Endothelial cell of umbilical vein (primary cell): ENCODE data around the gene RBM6. TPM values are rescaled to one million over a fixed set of nuclear protein-coding genes. Genes with fewer than 3 reads are reported as not detected.

ENCODE experiments used
- BruUV-seq: library from RNA; stranded (reverse); fragments of 400-500 nt; replicated peaks from 2 replicates; lab custom pipeline; 2021; lab: Mats Ljungman, UMichigan
- CTCF ChIA-PET: fragments of 300-600, 350-600 bp; sonication (Branson Sonifier 250); formaldehyde crosslinking; loops from one replicate; lab custom pipeline; 2021; ENCODE audit warnings: antibody characterized with exemption, inconsistent platforms; lab: Charles Lee
- POLR2A ChIA-PET: fragments of 300-600, 350-600 bp; sonication (Branson Sonifier 250); formaldehyde crosslinking; loops from one replicate; lab custom pipeline; 2021; ENCODE audit warnings: antibody characterized with exemption, inconsistent platforms; lab: Charles Lee
- DNase-seq: peaks from one replicate; pipeline ENCODE4 v3.0.0-alpha.2; 2011; ENCODE audit warnings: low read depth, low spot score
- FAIRE-seq: peaks from 2 replicates; lab custom pipeline; 2011; peaks lifted over from hg19 to GRCh38; lab: Jason Lieb, UNC
- H2AFZ ChIP-seq: 2 replicates; pipeline ENCODE4 v1.6.0; 2012; ENCODE audit warnings: low read depth, low read length, control low read depth, inconsistent platforms
- H3K27ac ChIP-seq: 2 replicates; pipeline ENCODE4 v1.5.1; 2011; ENCODE audit warnings: low read depth, mild to moderate bottlenecking, control low read depth, low read length, moderate library complexity; ENCODE audit not compliant: insufficient read depth
- H3K27me3 ChIP-seq, 2 experiments: 2 replicates each; pipeline versions ENCODE4 v1.6.0 to v1.6.1; 2011; ENCODE audit warnings: low read length in 2 of 2, mixed read lengths in 1 of 2; ENCODE audit not compliant: control insufficient read depth in 2 of 2, insufficient read depth in 2 of 2
- H3K36me3 ChIP-seq, 2 experiments: 2 replicates in 1 of 2; 3 replicates in 1 of 2; pipeline ENCODE4 v1.5.1; 2011; ENCODE audit warnings: low read length in 2 of 2, mild to moderate bottlenecking in 1 of 2, moderate library complexity in 1 of 2; ENCODE audit not compliant: control insufficient read depth in 2 of 2, insufficient read depth in 2 of 2; ENCODE audit errors: extremely low read depth in 1 of 2
- H3K4me1 ChIP-seq: 3 replicates; pipeline ENCODE4 v1.5.1; 2011; ENCODE audit warnings: mild to moderate bottlenecking, low read length; ENCODE audit not compliant: control insufficient read depth, insufficient read depth; ENCODE audit errors: extremely low read depth
- H3K4me2 ChIP-seq: 2 replicates; pipeline ENCODE4 v1.6.1; 2011; ENCODE audit warnings: low read length, control low read depth, mixed read lengths; ENCODE audit not compliant: insufficient read depth
- H3K4me3 ChIP-seq, 3 experiments: fragments of 200-600 bp in 1 of 3; sonication (generic), shearing (Covaris generic) in 1 of 3; replicated peaks in 1 of 3; 2 replicates each; pipeline ENCODE4 v1.5.1; 2011 to 2016; ENCODE audit warnings: control low read depth in 3 of 3, low read length in 3 of 3, mild to moderate bottlenecking in 2 of 3, inconsistent platforms in 1 of 3, low read depth in 1 of 3, moderate library complexity in 1 of 3; ENCODE audit not compliant: insufficient read depth in 1 of 3
- H3K79me2 ChIP-seq: 2 replicates; pipeline ENCODE4 v1.6.0; 2012; ENCODE audit warnings: low read length, inconsistent platforms; ENCODE audit not compliant: control insufficient read depth, insufficient read depth
- H3K9ac ChIP-seq: replicated peaks from 2 replicates; pipeline ENCODE3; 2011; ENCODE audit warnings: low read length, control low read depth; ENCODE audit not compliant: insufficient read depth; ENCODE audit errors: extremely low read depth
- H3K9me1 ChIP-seq: replicated peaks from 3 replicates; pipeline ENCODE4 v1.6.0; 2011; ENCODE audit warnings: mild to moderate bottlenecking, low read length; ENCODE audit not compliant: control insufficient read depth, insufficient read depth; ENCODE audit errors: extremely low read depth
- H3K9me3 ChIP-seq: replicated peaks from 2 replicates; pipeline ENCODE4 v1.5.1; 2012; ENCODE audit warnings: low read length, inconsistent platforms; ENCODE audit not compliant: control insufficient read depth, insufficient read depth
- H4K20me1 ChIP-seq: replicated peaks from 2 replicates; pipeline ENCODE3; 2011; ENCODE audit warnings: mild to moderate bottlenecking, low read length; ENCODE audit not compliant: control insufficient read depth, insufficient read depth; ENCODE audit errors: extremely low read depth
- CTCF ChIP-seq, 2 donors: IDR thresholded peaks; 1 replicate in 1 of 2; 2 replicates in 1 of 2; pipeline ENCODE4 v1.5.1; 2011; ENCODE audit warnings: low read length in 2 of 2, mild to moderate bottlenecking in 2 of 2, moderate library complexity in 2 of 2, control low read depth in 1 of 2, inconsistent platforms in 1 of 2, low read depth in 1 of 2; ENCODE audit not compliant: insufficient read depth in 1 of 2; ENCODE audit errors: extremely low read depth in 1 of 2
- FOS ChIP-seq: IDR thresholded peaks from 2 replicates; pipeline ENCODE4 v1.6.1; 2011; ENCODE audit warnings: mild to moderate bottlenecking, low read length, moderate library complexity, borderline replicate concordance; ENCODE audit not compliant: insufficient read depth
- dilution Hi-C: fragments of 300-500 bp; cut with MboI; formaldehyde crosslinking; loops from one replicate; pipeline ENCODE4 v1.15.0; 2019; ENCODE audit warnings: low sequenced_read_pairs; ENCODE audit not compliant: extremely low pct_ligation_motif_present
- intact Hi-C: fragments of 100-400 bp; cut with micrococcal nuclease; formaldehyde crosslinking; loops from one replicate; pipeline ENCODE4 v1.10.0; 2022
- polyA plus RNA-seq, 4 experiments: library from polyadenylated mRNA; depleted of rRNA in 3 of 4; stranded (reverse) in 3 of 4; unstranded in 1 of 4; fragments of >200 nt; gene quantifications; 2 replicates each; pipeline versions ENCODE4 v1.2.1 to v1.2.3, GENCODE V29; 2011 to 2012; ENCODE audit warnings: missing spikeins in 1 of 4
- total RNA-seq: library from RNA; stranded (reverse); gene quantifications from 2 replicates; pipeline ENCODE4 v1.2.3, GENCODE V29; 2021

The RBM6 gene
- total and polyA plus RNA-seq, 2 donors (not counting 3 experiments of a cell fraction or from before 2014, with no cell fraction given) = 30.4 to 94.5 TPM

GRCh38 chr3:49906073-49906743 lies 33.7 kb upstream of the RBM6 start:
- Histone ChIP-seq H3K9ac (no peak overlapping the region), H3K4me3 (peak overlapping the region in 1 of 3 experiments; percentile 41), H3K9me3 (no peaks in the 10 kb centered on the region), H4K20me1 (no peaks in the 10 kb centered on the region), H3K27ac (no peak overlapping the region), H3K4me1 (peaks cover 14% of the 10 kb centered on the region), H3K9me1 (no peaks in the 10 kb centered on the region), H3K79me2 (no peaks in the 10 kb centered on the region), H3K27me3 (no peaks in the 10 kb centered on the region), H3K4me2 (peak overlapping the region; percentile 78), H3K36me3 (peaks cover 0 to 4% of the 10 kb centered on the region in 2 experiments), H2AFZ (peak overlapping the region; percentile 90)
- intact Hi-C loops = loop anchor here (1.0 to 2.0 kb wide), 5 partner anchors 49 to 203 kb away; partner anchors contain the start of genes AMIGO3, INKA1 and TRAIP
- FAIRE-seq (peak; percentile 80), DNase-seq (peak; percentile 64)
- BruUV-seq = no TSS peak
- TF ChIP-seq CTCF (IDR thresholded peaks at IDR 0.05; ENCODE audit: extremely low read depth in 1 of 2, insufficient read depth in 1 of 2, low read depth in 1 of 2, low read length in 2 of 2) = peak; percentile 63 to 80
- no peak for TF ChIP-seq FOS
- CTCF ChIA-PET = interaction anchor here (0.6 to 4.0 kb wide), 11 partner anchors 9 to 205 kb away, joined by 3 to 25 read pairs (median 4); partner anchors contain the start of genes AMIGO3 and INKA1
- dilution Hi-C loops = no loop called here
- POLR2A ChIA-PET = no interaction called here
